ENCODE measurements around the gene LIN28A. TPM values are rescaled to one million over a fixed set of nuclear protein-coding genes. Genes with fewer than 3 reads are reported as not detected.

LIN28A gene
- total and polyA plus RNA-seq, 10 of the 15 experiments (the other 5 are each of a cell fraction or from before 2014, with no cell fraction given), result 0.13 to 0.59 (median 0.30) TPM; not detected in 7

DNA sequence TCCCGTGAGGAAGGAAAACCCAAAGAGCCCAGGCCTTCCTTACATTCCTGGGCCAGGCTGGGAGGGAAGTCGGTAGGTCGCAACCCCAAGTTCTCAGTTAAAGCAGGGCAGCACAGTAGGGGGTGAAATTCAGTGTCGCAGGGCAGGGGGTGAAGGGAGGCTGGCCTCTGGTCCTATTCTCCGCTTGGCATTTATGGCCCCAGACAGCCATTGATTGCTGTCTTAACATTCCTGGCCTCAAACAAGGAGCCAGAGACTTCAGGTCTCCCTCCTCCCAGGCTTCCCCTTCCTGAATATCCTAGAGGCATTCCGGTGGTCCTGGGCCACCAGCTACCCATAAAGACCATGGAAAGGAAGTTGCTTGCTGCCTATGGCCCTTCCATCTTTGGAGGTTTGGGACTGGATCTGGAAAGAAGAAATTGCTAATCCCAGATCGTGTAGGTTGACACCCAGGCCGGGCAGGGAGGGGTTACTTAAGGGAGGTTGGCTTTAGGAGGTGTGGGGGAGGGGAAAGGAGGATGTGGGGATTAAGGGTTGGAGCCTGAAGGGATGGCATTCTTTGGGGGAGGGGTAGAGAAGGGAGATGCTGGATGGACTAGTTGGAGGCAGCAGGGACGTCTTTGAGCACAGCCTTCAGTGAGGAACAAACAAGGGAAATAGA lies 1.7 kb downstream of the LIN28A start:
- H3K9ac ChIP-seq (ENCODE audit: control insufficient read depth, insufficient read depth, low read length), result no peak overlapping the region
- H4K20me1 ChIP-seq (ENCODE audit: control insufficient read depth, insufficient read depth), result no peaks in the 10 kb centered on the region
- TF ChIP-seq ZZZ3 (IDR thresholded peaks at IDR 0.05; ENCODE audit: control insufficient read depth, insufficient read length, low read depth) (no peak), MEF2B (IDR thresholded peaks at IDR 0.05; ENCODE audit: partially characterized antibody, poor library complexity, severe bottlenecking) (no peak), NFYA (IDR thresholded peaks at IDR 0.05; ENCODE audit: borderline replicate concordance, low read depth, low read length) (no peak), ZNF384 (IDR thresholded peaks at IDR 0.05; ENCODE audit: borderline replicate concordance, low read depth, low read length) (no peak), BCL11A (IDR thresholded peaks at IDR 0.05; ENCODE audit: low read depth, low read length) (no peak), CHD4 (IDR thresholded peaks at IDR 0.05) (no peak), POLR2AphosphoS2 (IDR thresholded peaks at IDR 0.05; ENCODE audit: low read depth, low read length) (no peak), HDGF (IDR thresholded peaks at IDR 0.05) (no peak), TARDBP (IDR thresholded peaks at IDR 0.05; ENCODE audit: borderline replicate concordance) (no peak), GATAD2B (conservative IDR thresholded peaks at IDR 0.05; ENCODE audit: low read depth) (no peak), BMI1 (IDR thresholded peaks at IDR 0.05; ENCODE audit: borderline replicate concordance) (no peak), EED (IDR thresholded peaks at IDR 0.05; ENCODE audit: low read depth) (no peak), STAT3 (IDR thresholded peaks at IDR 0.05; ENCODE audit: low read depth, low read length) (no peak), SMC3 (IDR thresholded peaks at IDR 0.05; ENCODE audit: borderline replicate concordance, low read length) (no peak)
- TF ChIP-seq, protein P1, sequence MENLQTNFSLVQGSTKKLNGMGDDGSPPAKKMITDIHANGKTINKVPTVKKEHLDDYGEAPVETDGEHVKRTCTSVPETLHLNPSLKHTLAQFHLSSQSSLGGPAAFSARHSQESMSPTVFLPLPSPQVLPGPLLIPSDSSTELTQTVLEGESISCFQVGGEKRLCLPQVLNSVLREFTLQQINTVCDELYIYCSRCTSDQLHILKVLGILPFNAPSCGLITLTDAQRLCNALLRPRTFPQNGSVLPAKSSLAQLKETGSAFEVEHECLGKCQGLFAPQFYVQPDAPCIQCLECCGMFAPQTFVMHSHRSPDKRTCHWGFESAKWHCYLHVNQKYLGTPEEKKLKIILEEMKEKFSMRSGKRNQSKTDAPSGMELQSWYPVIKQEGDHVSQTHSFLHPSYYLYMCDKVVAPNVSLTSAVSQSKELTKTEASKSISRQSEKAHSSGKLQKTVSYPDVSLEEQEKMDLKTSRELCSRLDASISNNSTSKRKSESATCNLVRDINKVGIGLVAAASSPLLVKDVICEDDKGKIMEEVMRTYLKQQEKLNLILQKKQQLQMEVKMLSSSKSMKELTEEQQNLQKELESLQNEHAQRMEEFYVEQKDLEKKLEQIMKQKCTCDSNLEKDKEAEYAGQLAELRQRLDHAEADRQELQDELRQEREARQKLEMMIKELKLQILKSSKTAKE (IDR thresholded peaks at IDR 0.05; ENCODE audit: low read depth, poor library complexity, severe bottlenecking), result no peak
- TF ChIP-seq, protein P2, sequence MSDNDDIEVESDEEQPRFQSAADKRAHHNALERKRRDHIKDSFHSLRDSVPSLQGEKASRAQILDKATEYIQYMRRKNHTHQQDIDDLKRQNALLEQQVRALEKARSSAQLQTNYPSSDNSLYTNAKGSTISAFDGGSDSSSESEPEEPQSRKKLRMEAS (IDR thresholded peaks at IDR 0.05; ENCODE audit: low read depth, low read length), result no peak
- TF ChIP-seq, protein P3, sequence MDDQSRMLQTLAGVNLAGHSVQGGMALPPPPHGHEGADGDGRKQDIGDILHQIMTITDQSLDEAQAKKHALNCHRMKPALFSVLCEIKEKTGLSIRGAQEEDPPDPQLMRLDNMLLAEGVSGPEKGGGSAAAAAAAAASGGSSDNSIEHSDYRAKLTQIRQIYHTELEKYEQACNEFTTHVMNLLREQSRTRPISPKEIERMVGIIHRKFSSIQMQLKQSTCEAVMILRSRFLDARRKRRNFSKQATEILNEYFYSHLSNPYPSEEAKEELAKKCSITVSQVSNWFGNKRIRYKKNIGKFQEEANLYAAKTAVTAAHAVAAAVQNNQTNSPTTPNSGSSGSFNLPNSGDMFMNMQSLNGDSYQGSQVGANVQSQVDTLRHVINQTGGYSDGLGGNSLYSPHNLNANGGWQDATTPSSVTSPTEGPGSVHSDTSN (IDR thresholded peaks at IDR 0.05; ENCODE audit: insufficient replicate concordance, low read depth, low read length), result no peak
- TF ChIP-seq, protein P4, sequence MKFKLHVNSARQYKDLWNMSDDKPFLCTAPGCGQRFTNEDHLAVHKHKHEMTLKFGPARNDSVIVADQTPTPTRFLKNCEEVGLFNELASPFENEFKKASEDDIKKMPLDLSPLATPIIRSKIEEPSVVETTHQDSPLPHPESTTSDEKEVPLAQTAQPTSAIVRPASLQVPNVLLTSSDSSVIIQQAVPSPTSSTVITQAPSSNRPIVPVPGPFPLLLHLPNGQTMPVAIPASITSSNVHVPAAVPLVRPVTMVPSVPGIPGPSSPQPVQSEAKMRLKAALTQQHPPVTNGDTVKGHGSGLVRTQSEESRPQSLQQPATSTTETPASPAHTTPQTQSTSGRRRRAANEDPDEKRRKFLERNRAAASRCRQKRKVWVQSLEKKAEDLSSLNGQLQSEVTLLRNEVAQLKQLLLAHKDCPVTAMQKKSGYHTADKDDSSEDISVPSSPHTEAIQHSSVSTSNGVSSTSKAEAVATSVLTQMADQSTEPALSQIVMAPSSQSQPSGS (IDR thresholded peaks at IDR 0.05; ENCODE audit: low read length), result no peak
- no peaks in the 10 kb centered on the region for H3K4me1 ChIP-seq (ENCODE audit: control insufficient read depth, insufficient read depth, low read length)
- H3K9me3 ChIP-seq (replicated peaks; ENCODE audit: control insufficient read depth, insufficient read depth, low read length), result no peaks in the 10 kb centered on the region
- H3K27me3 ChIP-seq (replicated peaks in 1 of 2; ENCODE audit: control insufficient read depth in 2 of 2, insufficient read depth in 2 of 2, low read length in 1 of 2), result peaks cover 8 to 10% of the 10 kb centered on the region in 2 experiments
- H3K4me3 ChIP-seq, result no peak overlapping the region
- ATAC-seq, result no peak
- FAIRE-seq, result no peak
- H2AFZ ChIP-seq (ENCODE audit: control insufficient read depth, low read depth, low read length), result no peak overlapping the region
- no peaks in the 10 kb centered on the region for H3K79me2 ChIP-seq (ENCODE audit: control insufficient read depth, insufficient read depth, low read length)
- CTCF ChIA-PET, result interaction anchor here (0.7 to 1.2 kb wide), 3 partner anchors 18 to 268 kb away, joined by 3 to 5 read pairs (median 3); no protein-coding TSS in a partner anchor
- intact Hi-C loops (cut with micrococcal nuclease; ENCODE audit: unreplicated experiment), result loop anchor here (10.0 kb wide), 1 partner anchor 48 kb away; no protein-coding TSS in a partner anchor
- SMC1A ChIA-PET (ENCODE audit: uncharacterized antibody, unreplicated experiment), result no interaction called here
- no peaks in the 10 kb centered on the region for H3K36me3 ChIP-seq (ENCODE audit: control insufficient read depth in 2 of 2, insufficient read depth in 2 of 2, low read length in 1 of 2)
- no peak overlapping the region for H3K27ac ChIP-seq (ENCODE audit: control insufficient read depth, insufficient read depth)
- BruUV-seq (replicated peaks), result no TSS peak
- POLR2A ChIA-PET, result no interaction called here
- 19% methylated on average over 8 of the region's 9 CpGs for WGBS (ENCODE audit: insufficient coverage, insufficient replicate concordance, low lambda C conversion rate, missing lambda C conversion rate)
- no peak for DNase-seq (ENCODE audit: low read depth, low spot score)
- RAD21 ChIA-PET (ENCODE audit: unreplicated experiment), result interaction anchor here (0.5 kb wide), 1 partner anchor 216 kb away, joined by 4 read pairs; no protein-coding TSS in a partner anchor
- no peak overlapping the region for H3K4me2 ChIP-seq (ENCODE audit: control insufficient read depth, insufficient read depth)
- in situ Hi-C loops (cut with MboI), result no loop called here
